HG03064 (cell line): Measurements from ENCODE around the gene FCGBP.
"Not testable (repeated sequence)": the region's sequence is repeated elsewhere in the genome, so short reads cannot be mapped to it uniquely, and the experiment has no call there.

Source experiments
- ATAC-seq: cut with Tn5 transposase; IDR thresholded peaks from one replicate; pipeline ENCODE4 v1.9.1; 2021; ENCODE audit warnings: low read depth; ENCODE audit not compliant: unreplicated experiment

The FCGBP gene

DNA sequence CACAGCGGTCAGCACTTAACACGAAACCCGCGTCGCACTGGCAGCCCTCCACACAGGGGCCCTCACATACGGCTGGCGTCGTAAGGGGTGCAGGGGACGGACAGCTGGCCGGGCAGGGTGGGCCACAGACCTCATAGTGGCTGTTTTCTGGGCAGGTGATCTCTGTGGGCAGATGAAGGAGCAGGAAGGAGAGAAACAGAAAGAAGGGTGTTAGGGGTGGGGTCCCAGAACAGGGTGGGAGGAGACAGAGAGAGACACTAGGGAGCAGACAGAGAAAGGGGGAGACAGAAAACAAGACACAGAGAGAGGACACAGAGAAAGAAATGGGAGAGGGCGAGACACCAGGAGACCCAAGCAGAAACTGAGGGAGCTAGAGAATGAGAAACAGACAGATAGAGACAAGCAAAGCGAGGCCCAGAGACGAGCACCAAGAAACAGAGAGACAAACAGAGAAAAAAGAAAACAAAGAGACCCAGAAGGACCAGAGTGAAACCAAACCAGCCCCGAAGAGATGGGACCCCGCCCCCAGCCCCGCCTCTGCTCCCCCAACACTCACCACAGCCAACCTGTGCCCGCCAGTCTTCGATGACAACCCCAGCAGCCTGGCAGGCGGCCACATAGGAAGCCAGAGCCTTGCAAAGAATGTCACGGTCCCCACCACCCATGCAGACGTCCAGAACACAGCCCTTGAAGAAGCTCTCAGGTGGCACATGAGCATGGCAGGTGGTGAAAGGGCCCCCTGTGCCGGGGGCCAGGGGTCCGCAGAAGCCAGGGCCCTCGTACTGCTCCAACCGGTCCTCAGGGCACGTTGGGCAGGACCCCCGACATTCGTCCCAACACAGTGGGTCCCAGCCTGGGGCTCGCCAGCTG, 40.8 kb downstream of the FCGBP start:
- not testable (repeated sequence) for ATAC-seq

DNA sequence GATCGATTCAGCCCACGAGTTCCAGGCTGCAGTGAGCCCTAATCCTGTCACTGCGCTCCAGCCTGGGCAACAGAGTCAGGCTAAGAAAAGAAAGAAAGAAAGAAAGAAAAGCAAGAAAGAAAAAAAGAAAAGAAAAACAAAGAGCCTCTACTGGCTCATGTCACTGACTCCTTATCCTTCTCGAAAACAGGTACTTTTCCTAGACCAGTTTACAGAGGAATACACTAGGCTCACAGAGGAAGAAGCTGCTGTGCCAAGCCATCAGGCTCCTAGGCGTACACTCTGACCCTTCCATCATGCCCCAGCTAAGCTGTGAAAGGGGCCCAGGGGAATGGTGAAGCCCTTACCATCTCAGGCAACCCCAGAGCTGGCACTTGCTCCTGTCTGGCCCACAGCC, 41.9 kb downstream of the FCGBP start:
- ATAC-seq, result not testable (repeated sequence)

DNA sequence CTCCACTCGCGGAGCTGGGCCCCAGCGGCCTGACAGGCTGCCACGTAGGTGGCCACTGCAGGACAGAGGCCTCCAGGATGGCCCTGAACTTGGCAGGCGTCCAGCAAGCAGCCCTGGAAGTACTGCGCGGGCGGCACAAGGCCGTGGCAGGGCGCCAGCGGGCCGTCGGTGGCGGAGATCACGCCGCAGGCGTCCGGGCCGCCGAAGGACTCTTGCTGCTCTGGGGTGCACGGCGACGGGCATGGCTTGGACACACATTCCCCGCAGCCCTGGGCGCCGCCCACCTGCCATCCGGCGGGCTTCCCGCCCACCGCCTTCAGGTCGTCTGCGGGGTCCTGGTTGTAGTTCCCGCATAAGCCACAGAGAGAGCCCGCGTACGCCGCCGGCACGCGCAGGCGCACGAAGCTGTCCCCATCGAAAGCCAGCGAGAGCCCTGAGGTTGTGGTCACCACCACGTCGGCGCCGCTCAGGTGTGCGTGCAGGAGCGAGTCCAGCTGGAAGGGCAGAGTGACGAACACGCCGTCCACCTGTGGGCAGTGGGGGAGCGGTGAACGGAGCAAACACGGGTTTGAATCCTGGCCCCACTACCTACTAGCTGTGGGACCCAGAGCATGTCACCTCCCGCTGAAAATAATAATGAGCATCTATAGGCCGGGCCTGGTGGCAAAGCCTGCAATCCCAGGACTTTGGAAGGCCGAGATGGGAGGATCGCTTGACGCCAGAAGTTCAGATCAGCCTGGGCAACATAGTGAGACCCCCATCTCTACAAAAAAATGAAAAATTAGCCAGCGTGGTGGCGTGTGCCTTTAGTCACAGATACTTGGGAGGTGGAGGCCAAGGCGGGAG, 42.6 kb downstream of the FCGBP start:
- not testable (repeated sequence) for ATAC-seq

DNA sequence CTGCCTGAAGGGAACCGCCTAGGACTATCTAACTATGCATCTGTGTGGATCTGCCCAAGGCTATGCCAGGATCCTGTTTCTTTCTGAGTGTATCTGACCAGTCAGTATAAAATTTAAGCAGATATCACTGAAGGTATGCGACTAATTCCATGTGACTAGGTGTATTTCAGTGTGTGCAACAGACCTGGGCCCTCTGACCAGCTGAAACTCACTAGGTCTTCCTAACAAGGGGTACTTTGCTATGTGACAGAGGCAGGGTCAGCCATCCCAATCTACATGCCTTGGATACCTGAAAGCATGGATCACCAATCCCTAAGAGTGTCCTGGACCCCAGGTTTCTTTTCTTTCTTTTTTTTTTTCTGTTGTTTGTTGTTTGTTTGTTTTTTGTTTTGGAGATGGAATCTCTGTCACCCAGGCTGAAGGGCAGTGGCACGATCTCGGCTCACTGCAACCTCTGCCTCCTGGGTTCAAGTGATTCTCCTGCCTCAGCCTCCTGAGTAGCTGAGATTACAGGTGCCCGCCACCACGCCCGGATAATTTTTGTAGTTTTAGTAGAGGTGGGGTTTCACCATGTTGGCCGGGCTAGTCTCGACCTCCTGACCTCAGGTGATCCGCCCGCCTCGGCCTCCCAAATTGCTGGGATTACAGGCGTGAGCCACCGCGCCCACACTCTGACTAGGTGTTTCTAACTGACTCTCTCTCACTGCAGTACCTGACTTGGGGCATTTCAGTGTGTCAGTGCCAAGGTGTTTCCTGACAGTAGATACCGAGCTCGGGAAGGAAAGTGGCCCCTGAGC, 43.5 kb downstream of the FCGBP start:
- no peak for ATAC-seq

DNA sequence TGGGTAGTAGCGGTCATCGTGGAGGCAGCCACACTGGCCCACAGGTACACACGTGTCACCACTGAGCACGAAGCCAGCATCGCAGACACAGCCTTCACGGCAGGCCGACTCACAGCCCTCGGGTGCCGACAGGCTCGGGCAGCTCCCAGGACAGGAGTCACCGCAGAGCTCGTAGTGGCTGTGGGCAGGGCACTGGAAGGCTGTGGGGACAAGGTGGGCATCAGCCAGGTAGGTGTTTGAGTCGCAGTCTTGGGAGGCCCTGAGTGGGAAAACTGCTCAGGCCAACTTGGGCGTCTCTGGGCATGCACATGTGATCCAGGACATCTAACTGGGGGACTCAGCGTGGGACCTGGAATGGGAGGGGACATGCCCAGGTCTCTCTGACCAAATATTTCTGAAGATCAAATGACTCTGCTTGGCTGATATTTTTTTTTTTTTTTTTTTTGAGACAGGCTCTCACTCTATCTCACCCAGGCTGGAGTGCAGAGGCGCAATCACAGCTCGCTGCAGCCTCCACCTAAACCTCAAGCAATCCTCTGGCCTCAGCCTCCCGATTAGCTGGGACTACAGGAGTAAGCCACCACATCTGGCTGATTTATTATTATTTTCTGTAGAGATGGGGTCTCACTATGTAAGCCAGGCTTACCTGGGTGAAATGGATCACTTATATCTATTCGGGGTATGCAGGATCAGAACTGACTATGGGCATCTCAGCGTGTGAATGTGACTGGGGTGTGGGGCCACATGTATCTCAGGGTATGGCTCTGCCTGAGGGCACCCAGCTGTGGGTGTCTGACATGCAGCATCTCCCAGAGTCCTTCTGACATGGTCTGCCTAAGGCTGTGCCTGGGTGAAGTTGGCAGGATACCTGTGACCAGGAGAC, 44.3 kb downstream of the FCGBP start:
- not testable (repeated sequence) for ATAC-seq

DNA sequence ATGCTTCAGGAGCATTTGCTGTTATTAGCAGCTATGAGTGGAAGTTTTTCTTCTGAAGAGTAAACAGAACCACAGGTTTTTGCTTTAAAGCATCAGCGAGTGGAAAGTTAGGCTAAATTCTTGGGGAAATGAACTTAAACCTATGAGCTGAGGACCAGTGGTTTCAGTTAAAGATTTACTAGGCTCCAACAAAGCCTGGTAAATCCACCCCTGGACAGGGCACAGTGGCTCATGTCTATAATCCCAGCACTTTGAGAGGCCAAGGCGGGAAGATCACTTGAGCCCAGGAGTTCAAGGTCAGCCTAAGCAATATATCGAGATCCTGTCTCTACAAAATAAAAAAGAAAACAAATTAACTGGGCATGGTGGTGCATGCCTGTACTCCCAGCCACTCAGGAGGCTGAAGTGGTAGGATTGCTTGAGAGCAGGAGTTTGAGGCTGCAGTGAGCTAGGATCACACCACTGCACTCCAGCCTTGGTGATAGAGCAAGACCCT, 46.9 kb downstream of the FCGBP start:
- ATAC-seq, result not testable (repeated sequence)

DNA sequence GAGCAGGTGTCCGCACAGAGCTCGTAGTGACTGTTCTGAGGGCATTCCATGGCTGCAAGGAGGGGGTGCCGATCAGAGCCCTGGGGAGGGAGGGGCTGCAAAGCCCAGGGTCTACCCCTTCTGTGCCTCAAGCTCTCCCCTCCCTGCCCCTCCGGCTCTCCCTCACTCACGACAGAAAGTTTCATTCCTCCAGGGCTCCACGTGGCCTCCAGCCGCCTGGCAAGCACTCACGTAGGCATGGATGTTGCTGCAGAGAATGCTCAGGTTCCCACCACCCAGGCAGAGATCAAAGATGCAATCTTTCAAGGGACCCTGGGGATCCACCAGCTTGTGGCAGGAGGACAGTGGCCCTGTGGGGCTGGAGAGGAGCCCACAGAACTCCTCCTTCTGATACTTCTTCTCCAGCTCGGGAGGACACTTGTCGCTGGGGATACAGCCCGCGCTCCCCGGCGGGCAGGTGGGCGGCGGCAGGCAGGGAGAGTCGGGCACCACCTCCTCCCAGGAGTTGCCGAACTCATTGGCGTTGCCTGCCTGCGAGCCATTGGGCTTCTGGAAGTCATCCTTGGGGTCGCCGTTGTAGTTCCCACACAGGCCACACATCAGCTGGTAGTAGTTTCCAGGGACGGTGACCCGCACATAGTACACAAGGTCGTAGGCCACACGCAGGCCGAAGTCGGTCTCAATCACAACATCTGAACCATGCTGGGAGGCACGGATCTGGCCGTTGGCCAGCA, 48.4 kb downstream of the FCGBP start:
- not testable (repeated sequence) for ATAC-seq

DNA sequence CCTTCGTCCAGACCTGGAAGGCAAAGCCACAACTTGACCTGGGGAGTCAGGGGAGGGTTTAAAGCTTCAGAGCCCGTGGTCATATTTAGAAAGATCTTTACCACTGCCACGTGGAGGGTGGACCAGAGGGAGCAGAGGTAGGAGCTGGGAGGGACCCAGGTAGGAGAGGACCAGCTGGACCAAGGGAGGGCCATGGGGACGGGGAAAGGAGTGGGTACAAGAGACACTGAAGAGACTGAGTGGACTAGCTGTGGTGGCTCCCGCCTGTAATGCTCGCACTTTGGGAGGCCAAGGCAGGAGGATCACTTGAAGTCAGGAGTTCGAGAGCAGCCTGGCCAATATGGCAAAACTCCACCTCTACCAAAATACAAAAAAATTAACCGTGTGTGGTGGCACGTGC, 49.7 kb downstream of the FCGBP start:
- not testable (repeated sequence) for ATAC-seq
